T-helper 2 cell (primary cell): Measurements from ENCODE around the gene C1QB.
A peak's percentile ranks its signal among the peaks of the same experiment; 100 is the strongest.
"Not testable (repeated sequence)": the region's sequence is repeated elsewhere in the genome, so short reads cannot be mapped to it uniquely, and the experiment has no call there.

Source experiments
- DNase-seq, 5 experiments: peaks; one replicate each; pipeline versions ENCODE4 v3.0.0 to v3.0.0-alpha.2; 2012 to 2022

Gene C1QB

GRCh38 chr1:22666412-22666811 is 13.4 kb downstream of the C1QB start:
- no peak for DNase-seq

GRCh38 chr1:22668840-22669239 is 15.8 kb downstream of the C1QB start:
- not testable (repeated sequence) for DNase-seq

- DNase-seq: no peak
Measured at GRCh38 chr1:22670352-22670975, 17.4 kb downstream of the C1QB start.

DNA sequence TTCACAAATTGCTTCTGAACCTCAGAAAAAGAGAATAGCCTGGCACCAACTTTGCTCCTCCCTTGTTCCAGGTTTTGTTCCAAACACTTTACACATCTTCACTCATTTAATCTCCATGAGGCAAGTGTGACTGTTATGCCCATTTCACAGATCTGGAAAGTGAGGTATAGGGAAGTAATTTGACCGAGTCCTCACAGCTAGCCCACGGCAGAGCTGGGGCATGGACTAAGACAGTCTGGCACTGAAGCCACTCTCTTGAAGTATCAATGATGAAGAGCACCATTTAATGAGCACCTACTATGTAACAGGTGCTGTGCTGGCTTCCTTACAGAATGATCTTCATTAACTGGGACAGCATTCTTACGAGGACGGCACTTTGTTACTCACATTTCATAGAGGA is 19.0 kb downstream of the C1QB start:
- DNase-seq: no peak

DNA sequence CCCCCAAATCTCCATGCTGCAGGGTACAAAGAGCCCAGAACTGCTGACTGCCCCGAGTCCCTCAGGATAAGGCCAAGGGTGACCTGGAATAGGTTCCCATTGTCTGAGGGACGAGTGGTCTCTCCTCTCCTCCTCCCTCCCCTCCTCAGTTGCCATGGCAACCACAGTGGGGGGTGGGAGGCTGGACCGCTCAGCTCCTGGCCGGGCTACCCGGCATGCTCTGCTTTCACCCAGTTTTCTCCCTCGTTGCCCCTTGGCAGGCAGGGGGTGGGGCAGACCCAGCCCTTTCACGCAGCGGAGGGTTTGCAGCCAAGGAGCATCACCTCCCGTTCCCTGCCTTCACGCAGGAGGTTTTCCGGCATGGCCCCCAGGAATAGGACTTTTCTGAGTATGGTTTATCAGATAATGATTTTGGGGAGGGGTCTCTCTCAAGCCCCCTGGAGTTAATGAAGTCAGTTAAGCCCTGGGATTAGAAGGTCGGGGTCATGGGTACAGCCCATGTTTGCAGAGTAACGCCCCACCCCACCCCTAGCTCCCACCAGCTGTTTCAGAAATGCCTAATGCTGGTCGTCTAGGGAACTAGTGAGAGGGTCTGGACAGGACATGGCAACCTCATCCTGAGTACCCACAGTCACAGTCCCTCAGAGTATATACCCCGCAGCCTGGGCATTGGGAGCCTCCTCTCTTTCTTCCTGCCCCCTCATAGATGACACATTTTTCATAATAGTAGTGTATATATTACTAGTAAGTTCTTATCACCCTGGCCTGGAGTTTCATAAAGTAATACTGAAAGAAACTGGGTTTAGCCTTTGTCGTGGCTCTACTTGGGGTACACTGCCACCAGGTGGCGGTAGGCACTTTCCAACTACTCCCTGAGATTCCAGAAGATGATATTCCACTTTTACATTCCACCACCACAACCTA is 20.7 kb downstream of the C1QB start:
- DNase-seq: peak in 1 of 5 experiments; percentile 17

DNA sequence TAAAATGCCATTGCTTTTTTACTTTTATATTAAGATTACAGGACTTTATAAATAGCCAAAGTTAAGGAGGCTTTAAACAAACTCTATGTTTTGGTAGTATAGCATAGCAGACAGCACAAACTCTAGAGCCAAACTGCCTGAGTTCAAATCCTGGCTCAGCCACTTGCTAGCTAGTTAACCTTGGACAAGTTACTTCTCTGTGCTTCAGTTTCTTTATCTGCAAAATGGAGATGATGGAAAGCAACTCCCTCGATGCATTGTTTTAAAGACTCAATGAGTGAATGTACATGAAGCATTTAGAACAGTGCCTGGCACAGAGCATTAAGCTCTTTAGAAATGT is 21.3 kb downstream of the C1QB start:
- no peak for DNase-seq

DNA sequence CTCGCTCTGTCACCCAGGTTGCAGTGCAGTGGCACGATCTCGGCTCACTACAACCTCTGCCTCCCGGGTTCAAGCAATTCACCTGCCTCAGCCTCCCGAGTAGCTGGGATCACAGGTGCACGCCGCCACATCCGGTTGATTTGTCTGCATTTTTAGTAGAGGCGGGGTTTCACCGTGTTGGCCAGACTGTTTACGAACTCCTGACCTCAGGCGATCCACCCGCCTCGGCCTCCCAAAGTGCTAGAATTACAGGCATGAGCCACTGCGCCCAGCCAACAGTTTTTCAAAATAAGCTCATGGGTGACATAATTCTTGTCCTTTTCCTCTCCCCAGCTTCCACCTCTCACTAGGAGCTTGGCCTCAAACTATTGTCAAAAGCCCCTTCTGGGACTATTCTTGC is 23.1 kb downstream of the C1QB start:
- not testable (repeated sequence) for DNase-seq

DNA sequence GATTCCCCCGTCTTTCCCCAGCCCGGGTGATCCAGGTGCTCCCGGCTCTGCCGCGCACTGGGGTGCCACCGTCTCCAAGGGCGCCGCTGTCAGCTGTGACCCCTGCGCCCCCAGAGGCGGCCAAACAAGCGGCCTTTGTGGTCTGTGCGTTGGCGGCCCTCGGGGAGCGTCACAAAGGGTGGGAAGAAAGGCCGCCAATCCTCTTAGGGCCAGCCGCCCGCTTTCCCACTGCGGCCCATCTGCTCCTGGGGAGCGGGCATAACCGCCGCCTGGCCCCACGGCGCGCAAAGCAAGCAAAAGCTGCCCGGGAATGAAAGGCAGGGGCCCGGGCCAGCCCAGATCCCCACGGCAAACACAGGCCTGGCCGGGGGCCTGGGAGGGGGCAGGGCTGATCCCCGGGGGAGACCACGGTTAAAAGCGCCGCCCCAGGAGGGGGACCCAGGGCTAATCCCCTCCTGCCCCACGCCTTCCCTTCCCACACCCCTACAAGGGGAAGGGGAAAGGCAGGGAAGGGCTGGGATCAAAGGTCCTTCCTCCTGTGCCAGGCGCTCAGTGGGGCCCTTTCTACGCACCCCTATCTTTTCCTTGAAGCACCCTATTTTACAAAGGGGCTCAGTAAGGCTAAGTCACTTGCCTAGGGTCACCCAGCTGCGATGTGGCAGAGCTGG is 24.0 kb downstream of the C1QB start:
- DNase-seq: no peak

DNA sequence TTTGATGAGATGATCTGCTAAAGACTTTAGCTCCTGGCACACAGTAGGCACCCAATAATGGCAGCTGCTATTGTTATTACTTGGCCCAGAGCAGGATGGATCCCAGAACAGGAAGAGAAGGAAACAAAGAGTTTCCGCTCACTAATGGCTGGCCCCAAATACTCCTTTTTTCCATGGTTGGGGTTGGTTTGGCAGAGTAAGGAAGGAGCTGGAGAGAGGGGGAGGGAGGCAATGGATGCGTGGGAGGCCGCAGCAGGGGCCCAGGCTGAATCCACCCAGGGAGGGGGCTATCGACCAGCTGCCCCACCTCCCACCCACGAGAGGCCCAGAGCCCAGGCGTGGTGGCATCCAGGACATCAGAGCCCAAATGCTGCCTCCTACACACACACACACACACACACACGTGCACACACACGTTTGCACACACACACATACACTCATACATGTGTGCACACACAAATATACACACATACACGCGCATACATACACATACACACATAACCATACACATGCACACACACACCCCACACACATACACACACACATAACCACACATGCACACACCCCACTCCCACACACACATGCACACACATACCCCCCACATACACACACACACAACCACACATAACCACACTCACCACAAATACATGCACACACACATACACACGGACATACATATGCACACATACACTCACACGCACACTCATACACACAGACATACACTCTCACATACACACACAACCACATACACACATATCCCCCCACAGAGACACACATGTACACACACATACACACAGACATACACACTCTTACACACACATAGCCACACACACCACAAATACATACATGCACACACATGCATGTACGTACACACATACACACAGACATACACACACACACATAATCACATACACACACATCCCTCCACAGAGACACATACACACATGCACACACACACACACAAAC is 25.2 kb downstream of the C1QB start:
- no peak for DNase-seq

DNA sequence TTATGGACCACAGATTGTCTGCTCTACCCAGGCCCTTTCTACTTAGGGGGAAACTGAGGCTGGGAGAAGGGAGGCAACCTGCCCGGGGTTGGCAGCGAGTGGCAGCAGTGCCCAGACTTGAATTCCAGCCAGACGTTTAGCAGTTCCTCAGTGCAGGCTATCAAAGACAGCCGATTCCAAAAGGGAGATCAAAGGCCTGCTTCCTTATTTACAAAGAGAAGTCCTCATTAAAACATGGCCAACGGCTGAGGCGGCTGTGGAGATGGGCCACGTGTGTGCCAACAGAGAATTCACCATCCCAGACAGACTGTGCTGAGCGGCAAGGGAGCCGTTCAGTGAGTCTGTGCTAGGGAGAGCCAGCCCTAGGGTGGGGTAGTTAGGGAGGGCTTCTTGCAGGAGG is 27.7 kb downstream of the C1QB start:
- no peak for DNase-seq

GRCh38 chr1:22681556-22682276 is 28.7 kb downstream of the C1QB start:
- no peak for DNase-seq

GRCh38 chr1:22683547-22683946 is 30.5 kb downstream of the C1QB start:
- DNase-seq: no peak

- DNase-seq: no peak
Measured at GRCh38 chr1:22685591-22686059, 32.6 kb downstream of the C1QB start.

DNA sequence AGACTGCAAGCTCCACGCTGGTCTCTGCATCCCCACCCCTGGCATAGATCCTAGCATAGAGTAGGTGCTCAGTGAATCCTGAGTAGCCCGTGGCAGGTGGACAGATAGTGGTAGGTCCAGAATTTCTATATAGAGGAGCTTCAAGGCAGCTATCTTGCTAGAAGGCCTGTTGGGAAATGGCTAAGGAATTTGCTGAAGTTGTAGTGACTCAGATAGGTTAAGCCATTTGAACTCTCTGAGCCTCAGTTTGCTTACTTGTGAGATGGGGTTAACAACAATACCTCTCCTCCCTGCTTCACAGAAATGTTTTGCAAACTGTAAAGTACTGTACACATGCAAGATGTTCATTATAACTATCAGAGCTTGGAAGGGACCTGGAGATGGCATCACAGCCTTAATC is 34.2 kb downstream of the C1QB start:
- DNase-seq: no peak

- no peak for DNase-seq
Measured at GRCh38 chr1:22688466-22688865, 35.4 kb downstream of the C1QB start.

DNA sequence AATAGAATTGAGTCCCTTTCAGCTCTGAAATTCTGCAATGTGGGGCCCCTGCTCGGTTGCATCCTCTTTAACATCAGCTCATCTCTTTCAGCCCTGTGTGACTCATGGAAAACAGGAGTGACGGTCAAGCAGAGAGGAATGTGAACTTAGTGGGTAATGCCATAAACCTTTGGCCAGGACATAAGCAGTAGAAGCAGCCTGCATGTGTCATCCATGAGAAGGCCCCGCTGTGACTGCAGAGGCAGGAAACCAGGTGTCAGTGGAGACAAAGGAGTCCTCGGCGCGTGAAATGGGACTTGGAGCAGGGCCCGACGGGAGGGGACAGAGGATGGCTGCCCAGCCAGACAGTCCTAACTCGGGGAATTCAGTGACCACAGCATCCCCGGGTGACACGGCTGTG is 36.5 kb downstream of the C1QB start:
- no peak for DNase-seq

DNA sequence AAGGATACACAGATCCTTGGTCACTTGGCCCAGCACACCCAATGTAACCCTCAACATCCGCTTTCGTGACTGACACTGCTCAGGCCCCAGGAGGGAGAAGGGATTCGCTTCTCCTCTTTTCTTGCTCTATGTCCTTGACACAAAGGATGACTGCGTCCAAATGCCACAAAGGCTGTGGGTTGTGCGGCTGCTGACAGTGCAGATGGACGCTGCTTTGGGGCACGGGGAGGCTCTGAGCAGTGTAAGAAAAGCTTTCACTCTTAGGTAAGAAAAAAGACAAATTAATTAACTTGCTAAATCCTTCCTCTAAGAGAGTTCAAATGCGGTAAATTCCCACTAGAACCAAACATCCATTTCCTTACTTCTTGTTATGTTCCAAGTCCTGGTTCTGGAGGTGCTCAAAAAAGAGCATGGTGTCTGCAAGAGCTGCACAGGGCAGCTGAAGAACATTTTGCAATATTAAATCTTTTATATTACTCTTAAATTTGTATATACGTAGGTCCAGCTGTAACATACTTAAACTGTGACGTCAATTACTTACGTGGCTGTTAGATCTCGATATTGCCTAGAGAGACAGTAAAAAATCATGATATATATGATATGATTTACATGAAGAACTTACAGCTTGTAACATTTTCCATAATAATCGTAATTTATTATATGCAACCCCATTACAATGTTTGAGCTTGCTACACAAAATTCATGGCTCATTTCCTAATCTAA is 38.2 kb downstream of the C1QB start:
- DNase-seq: no peak

GRCh38 chr1:22694172-22694571 is 41.1 kb downstream of the C1QB start:
- no peak for DNase-seq

GRCh38 chr1:22696610-22697009 is 43.6 kb downstream of the C1QB start:
- no peak for DNase-seq

- DNase-seq: no peak
Measured at GRCh38 chr1:22697980-22698379, 44.9 kb downstream of the C1QB start.
